PFSK-1 (cell line): Measurements from ENCODE around the gene TCP11.

Experiments used
- FOXP2 ChIP-seq: optimal IDR thresholded peaks from 2 replicates; pipeline ENCODE3; 2011; ENCODE audit warnings: borderline replicate concordance, control low read depth, inconsistent platforms; ENCODE audit not compliant: insufficient read depth; ENCODE audit errors: extremely low read length, extremely low read depth
- POLR2AphosphoS5 ChIP-seq: IDR thresholded peaks from 2 replicates; pipeline ENCODE4 v1.6.1; 2012; ENCODE audit warnings: low read depth, mild to moderate bottlenecking, control low read depth, low read length, moderate library complexity
- REST ChIP-seq, 2 experiments: IDR thresholded peaks; 2 replicates each; pipeline versions ENCODE4 v1.6.1 to v1.8.0; 2011 to 2012; ENCODE audit warnings: low read depth in 2 of 2, low read length in 2 of 2, control low read depth in 1 of 2, inconsistent platforms in 1 of 2, mild to moderate bottlenecking in 1 of 2, moderate library complexity in 1 of 2; ENCODE audit not compliant: insufficient read depth in 1 of 2
- SIN3A ChIP-seq: IDR thresholded peaks from 2 replicates; pipeline ENCODE4 v1.6.1; 2012; ENCODE audit warnings: mild to moderate bottlenecking, low read length, moderate library complexity, borderline replicate concordance; ENCODE audit not compliant: insufficient read depth
- TAF1 ChIP-seq: IDR thresholded peaks from 2 replicates; pipeline ENCODE4 v1.6.1; 2012; ENCODE audit warnings: low read length, control low read depth, borderline replicate concordance; ENCODE audit not compliant: insufficient read depth

GRCh38 chr6:35085359-35086281, 55.5 kb downstream of the TCP11 start:
- no peak for TF ChIP-seq SIN3A
- TF ChIP-seq REST (IDR thresholded peaks at IDR 0.05; ENCODE audit: insufficient read depth in 1 of 2, low read depth in 2 of 2, low read length in 2 of 2) = no peak
- TF ChIP-seq TAF1 = no peak
- TF ChIP-seq POLR2AphosphoS5 = no peak
- TF ChIP-seq FOXP2 = no peak
